CD4-positive, alpha-beta T cell treated with Interleukin-21 for 1 hour (primary cell): ENCODE data around the gene TTC3.
A peak's percentile ranks its signal among the peaks of the same experiment; 100 is the strongest.

Experiments
- DNase-seq: peaks from one replicate; pipeline ENCODE4 v3.0.0-alpha.2; 2020

The TTC3 gene

GRCh38 chr21:37063433-37063832 is 9.6 kb upstream of the TTC3 start:
- no peak for DNase-seq

GRCh38 chr21:37064841-37065240 is 8.2 kb upstream of the TTC3 start:
- no peak for DNase-seq

GRCh38 chr21:37065561-37066177 is 7.4 kb upstream of the TTC3 start:
- no peak for DNase-seq

- no peak for DNase-seq
These were observed 1.3 kb upstream of the TTC3 start for GRCh38 chr21:37071561-37072273.

- peak; percentile 84 for DNase-seq
These were observed 623 bp upstream of the TTC3 start for GRCh38 chr21:37072274-37072987.

- DNase-seq = peak; percentile 68
These were observed 553 bp downstream of the TTC3 start for GRCh38 chr21:37073417-37074196.

- no peak for DNase-seq
These were observed 1.1 kb downstream of the TTC3 start for GRCh38 chr21:37074197-37074510.

GRCh38 chr21:37074546-37074945 is 1.5 kb downstream of the TTC3 start:
- DNase-seq = no peak

- no peak for DNase-seq
These were observed 2.2 kb downstream of the TTC3 start for GRCh38 chr21:37075214-37075770.

GRCh38 chr21:37076087-37076850 is 3.2 kb downstream of the TTC3 start:
- no peak for DNase-seq

GRCh38 chr21:37077403-37077802 is 4.3 kb downstream of the TTC3 start:
- DNase-seq = no peak

GRCh38 chr21:37079211-37079824 is 6.3 kb downstream of the TTC3 start:
- no peak for DNase-seq

GRCh38 chr21:37082375-37082774 is 9.3 kb downstream of the TTC3 start:
- DNase-seq = no peak

GRCh38 chr21:37082856-37083528 is 9.9 kb downstream of the TTC3 start:
- no peak for DNase-seq

GRCh38 chr21:37085726-37086125 is 12.7 kb downstream of the TTC3 start:
- no peak for DNase-seq

GRCh38 chr21:37087188-37087587 is 14.1 kb downstream of the TTC3 start:
- DNase-seq = no peak

- no peak for DNase-seq
These were observed 15.2 kb downstream of the TTC3 start for GRCh38 chr21:37088186-37088735.

- no peak for DNase-seq
These were observed 20.9 kb downstream of the TTC3 start for GRCh38 chr21:37093977-37094376.

- no peak for DNase-seq
These were observed 22.8 kb downstream of the TTC3 start for GRCh38 chr21:37095821-37096220.

GRCh38 chr21:37098751-37099150 is 25.7 kb downstream of the TTC3 start:
- no peak for DNase-seq

GRCh38 chr21:37100316-37100715 is 27.3 kb downstream of the TTC3 start:
- DNase-seq = no peak
